Spleen (tissue), 7 donors: ENCODE measurements around the gene NLGN2.

ENCODE experiments used
- CTCF ChIP-seq, 11 experiments: fragments of 200-600 bp in 7 of 11; fragments of 450-650 bp in 4 of 11; sonication (generic) in 4 of 11; IDR thresholded peaks in 8 of 11; conservative IDR thresholded peaks in 3 of 11; 1 replicate in 7 of 11; 2 replicates in 4 of 11; pipeline versions ENCODE4 v1.4.0 to v1.8.0; 2016 to 2021; ENCODE audit warnings: antibody characterized with exemption in 11 of 11, inconsistent platforms in 4 of 11, mild to moderate bottlenecking in 1 of 11
- POLR2AphosphoS5 ChIP-seq, 3 donors: sonication (generic); formaldehyde crosslinking; IDR thresholded peaks; one replicate each; pipeline ENCODE4 v1.5.1; 2017; ENCODE audit warnings: antibody characterized with exemption in 3 of 3
- donor health status: DM: no; HTN: no; CAD: no; lungs with moderate emphysema.
- donor health status: DM: no; HTN: no; CAD: no.
- donor health status: DM: no; HTN: no; CAD: no.

GRCh38 chr17:7382901-7383300 lies 24.7 kb upstream of the NLGN2 start:
- TF ChIP-seq POLR2AphosphoS5 (IDR thresholded peaks at IDR 0.05) (no peak), CTCF (IDR thresholded peaks at IDR 0.05 in 8 of 11, conservative IDR thresholded peaks at IDR 0.05 in 3 of 11) (no peak)
